ENCODE measurements around the gene TOMT.

- TF ChIP-seq CTCF (IDR thresholded peaks at IDR 0.05), result no peak
- TF ChIP-seq EP300 (IDR thresholded peaks at IDR 0.05), result no peak
- TF ChIP-seq POLR2A (IDR thresholded peaks at IDR 0.05), result no peak
These were observed 30.6 kb upstream of the TOMT start for GRCh38 chr11:72075109-72075508.
